Amniotic stem cell (primary cell): ENCODE results near the gene KIF1B.
"Not testable (repeated sequence)": the region's sequence is repeated elsewhere in the genome, so short reads cannot be mapped to it uniquely, and the experiment has no call there.

Experiments
- DNase-seq: peaks from one replicate; lab custom pipeline; 2025; lab: John Stamatoyannopoulos, UW

Gene KIF1B

DNA sequence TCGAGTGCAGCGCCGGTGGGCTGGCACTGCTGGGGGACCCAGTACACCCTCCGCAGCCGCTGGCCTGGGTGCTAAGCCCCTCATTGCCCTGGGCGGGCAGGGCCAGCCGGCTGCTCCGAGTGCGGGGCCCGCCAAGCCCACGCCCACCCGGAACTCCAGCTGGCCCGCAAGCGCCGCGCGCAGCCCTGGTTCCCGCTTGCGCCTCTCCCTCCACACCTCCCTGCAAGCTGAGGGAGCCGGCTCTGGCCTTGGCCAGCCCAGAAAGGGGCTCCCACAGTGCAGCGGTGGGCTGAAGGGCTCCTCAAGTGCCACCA lies 216.1 kb downstream of the KIF1B start:
- DNase-seq, result not testable (repeated sequence)

DNA sequence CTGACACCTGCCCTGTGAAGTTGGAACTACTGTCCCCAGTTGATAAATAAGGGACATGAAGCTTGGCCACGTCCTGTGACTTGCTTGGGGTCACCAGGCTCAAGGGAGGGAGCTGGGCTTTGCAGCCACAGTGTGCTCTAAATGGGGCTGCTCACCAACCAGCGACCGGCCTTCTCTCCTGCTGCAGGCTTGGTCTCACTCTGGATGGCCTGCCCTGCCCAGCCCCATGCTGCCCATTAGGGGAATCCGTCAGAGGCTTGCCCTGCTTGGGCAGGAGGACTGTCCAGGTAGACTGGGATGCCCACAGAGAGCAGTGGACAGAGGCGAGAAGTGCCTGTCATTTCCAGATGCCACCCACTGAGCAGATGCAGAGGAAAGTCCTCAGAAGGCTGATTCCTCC lies 218.6 kb downstream of the KIF1B start:
- DNase-seq, result no peak

DNA sequence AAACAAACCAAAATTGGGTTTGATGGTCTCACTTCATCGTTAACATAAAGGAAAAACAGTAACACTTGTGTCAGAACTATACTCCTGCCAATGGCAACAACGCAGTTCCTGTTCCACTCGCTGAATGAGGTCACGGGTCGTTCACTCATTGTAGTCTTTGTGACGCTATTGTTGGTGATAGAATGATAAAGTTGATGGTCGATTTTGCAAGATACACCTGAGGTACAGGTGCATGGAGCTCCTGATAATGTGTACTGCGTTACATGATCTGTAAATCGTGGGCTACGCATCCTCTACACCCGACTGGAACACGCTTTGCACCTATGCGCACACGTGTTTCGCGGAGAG lies 219.5 kb downstream of the KIF1B start:
- DNase-seq, result no peak

GRCh38 chr1:10430216-10431069 lies 220.1 kb downstream of the KIF1B start, which contains the start of gene CENPS:
TSS of gene CENPS (plus strand) at chr1:10430433. CDS start at chr1:10430518, 85 bp downstream.
- DNase-seq, result peak; percentile 61
